ENCODE data around the gene CCNF. TPM values are rescaled to one million over a fixed set of nuclear protein-coding genes. Genes with fewer than 3 reads are reported as not detected.

Gene CCNF
- total and polyA plus RNA-seq, 11 donors, result 0.38 to 6.0 (median 1.6) TPM

GRCh38 chr16:2422123-2422867, 7.0 kb upstream of the CCNF start:
- ATAC-seq, result peak in 1 of 4 donors; percentile 37
- intact Hi-C loops (cut with DNase I), result loop anchor here in 5 of 10 donors (2.0 to 10.0 kb wide), 4 partner anchors 80 to 257 kb away; partner anchors contain the start of gene ABCA3 (in 3 of the 5)
- Histone ChIP-seq H3K4me3 (no peak overlapping the region), H3K9me3 (no peaks in the 10 kb centered on the region), H3K36me3 (no peaks in the 10 kb centered on the region), H3K4me1 (peaks cover 0 to 3% (median 0%) of the 10 kb centered on the region in 12 donors), H3K27me3 (no peaks in the 10 kb centered on the region), H3K27ac (no peak overlapping the region)
- no peak for DNase-seq
- TF ChIP-seq POLR2A (IDR thresholded peaks at IDR 0.05), result no peak
- TF ChIP-seq CTCF (IDR thresholded peaks at IDR 0.05), result no peak
- 83 to 91% (median 88%) methylated on average over 5 to 7 of the region's 7 CpGs for WGBS, 4 donors

- ATAC-seq, result no peak
- no peak for DNase-seq
- TF ChIP-seq CTCF (IDR thresholded peaks at IDR 0.05) (no peak), POLR2A (IDR thresholded peaks at IDR 0.05) (no peak)
- intact Hi-C loops (cut with DNase I), result loop anchor here in 8 of 10 donors (5.0 to 10.0 kb wide), 6 partner anchors 73 to 260 kb away; partner anchors contain the start of gene ABCA3 (in 6 of the 8)
- Histone ChIP-seq H3K4me3 (no peak overlapping the region), H3K4me1 (peaks cover 0 to 8% (median 5%) of the 10 kb centered on the region in 12 donors), H3K27ac (no peak overlapping the region), H3K27me3 (no peaks in the 10 kb centered on the region), H3K9me3 (no peaks in the 10 kb centered on the region), H3K36me3 (no peaks in the 10 kb centered on the region)
- WGBS, 4 donors, result 90 to 92% (median 91%) methylated on average over 17 to 25 of the region's 25 CpGs
Measured at GRCh38 chr16:2424061-2425007, 4.9 kb upstream of the CCNF start.

- TF ChIP-seq POLR2A (IDR thresholded peaks at IDR 0.05) (no peak), CTCF (IDR thresholded peaks at IDR 0.05) (no peak)
- Histone ChIP-seq H3K4me3 (no peak overlapping the region), H3K27me3 (no peaks in the 10 kb centered on the region), H3K27ac (no peak overlapping the region), H3K4me1 (peaks cover 0 to 13% (median 10%) of the 10 kb centered on the region in 12 donors), H3K36me3 (no peaks in the 10 kb centered on the region), H3K9me3 (no peaks in the 10 kb centered on the region)
- intact Hi-C loops (cut with DNase I), result loop anchor here in 6 of 10 donors (5.0 to 10.0 kb wide), 6 partner anchors 72 to 260 kb away; partner anchors contain the start of gene ABCA3 (in 4 of the 6)
- DNase-seq (no peak), ATAC-seq (no peak)
- WGBS, 4 donors, result 83 to 89% (median 88%) methylated on average over 9 of the region's 9 CpGs
Measured at GRCh38 chr16:2425008-2425518, 4.2 kb upstream of the CCNF start.

All from heart left ventricle (tissue), 16 donors.